Mesenchymal stem cell (in vitro differentiated cells and primary cell): ENCODE measurements around the gene ABAT.

Experiments used
- DNase-seq: peaks from one replicate; pipeline ENCODE4 v3.0.0-alpha.2; 2013
- H2AFZ ChIP-seq: one replicate; pipeline ENCODE4 v1.6.1; 2013; ENCODE audit warnings: low read depth, mild to moderate bottlenecking, control low read depth, inconsistent platforms, low read length, moderate library complexity
- H2AK5ac ChIP-seq: 2 replicates; pipeline ENCODE4 v1.6.1; 2013; ENCODE audit warnings: low read length, moderate library complexity, mild to moderate bottlenecking, inconsistent platforms; ENCODE audit not compliant: severe bottlenecking
- H2BK120ac ChIP-seq: one replicate; pipeline ENCODE4 v1.6.1; 2013; ENCODE audit warnings: low read depth, mild to moderate bottlenecking, inconsistent platforms, low read length, moderate library complexity
- H2BK12ac ChIP-seq, 2 experiments: one replicate each; pipeline ENCODE4 v1.6.1; 2013; ENCODE audit warnings: inconsistent platforms in 2 of 2, low read length in 2 of 2, mild to moderate bottlenecking in 2 of 2, moderate library complexity in 2 of 2, control low read depth in 1 of 2
- H2BK15ac ChIP-seq: one replicate; pipeline ENCODE4 v1.6.1; 2013; ENCODE audit warnings: mild to moderate bottlenecking, low read depth, inconsistent platforms; ENCODE audit not compliant: poor library complexity, severe bottlenecking
- H2BK5ac ChIP-seq: 2 replicates; pipeline ENCODE4 v1.6.1; 2013; ENCODE audit warnings: low read depth, mild to moderate bottlenecking, low read length, control low read depth, inconsistent platforms; ENCODE audit not compliant: poor library complexity, severe bottlenecking
- H3K14ac ChIP-seq, 2 experiments: one replicate each; pipeline ENCODE4 v1.6.1; 2013; ENCODE audit warnings: inconsistent platforms in 2 of 2, low read length in 2 of 2, control low read depth in 1 of 2, mild to moderate bottlenecking in 1 of 2, moderate library complexity in 1 of 2
- H3K18ac ChIP-seq, 2 experiments: one replicate each; pipeline ENCODE4 v1.6.1; 2013; ENCODE audit warnings: inconsistent platforms in 2 of 2, low read length in 2 of 2, control low read depth in 1 of 2, low read depth in 1 of 2, mild to moderate bottlenecking in 1 of 2
- H3K23ac ChIP-seq, 2 experiments: one replicate each; pipeline ENCODE4 v1.6.1; 2013; ENCODE audit warnings: inconsistent platforms in 2 of 2, low read length in 2 of 2, mild to moderate bottlenecking in 2 of 2, moderate library complexity in 2 of 2, control low read depth in 1 of 2
- H3K27ac ChIP-seq: 2 replicates; pipeline ENCODE4 v1.5.1; 2013; ENCODE audit warnings: mild to moderate bottlenecking, moderate library complexity, low read length, control low read depth, inconsistent platforms; ENCODE audit not compliant: poor library complexity, severe bottlenecking
- H3K27me3 ChIP-seq, 2 experiments: 2 replicates each; pipeline versions ENCODE4 v1.6.1 to v1.7.0; 2013; ENCODE audit warnings: low read length in 2 of 2, mild to moderate bottlenecking in 2 of 2, moderate library complexity in 2 of 2, control low read depth in 1 of 2, inconsistent platforms in 1 of 2; ENCODE audit not compliant: control insufficient read depth in 1 of 2, insufficient read depth in 1 of 2
- H3K36me3 ChIP-seq, 2 experiments: 2 replicates each; pipeline versions ENCODE4 v1.6.1 to v1.7.0; 2013; ENCODE audit warnings: low read length in 2 of 2, control low read depth in 1 of 2, inconsistent platforms in 1 of 2, low read depth in 1 of 2, mild to moderate bottlenecking in 1 of 2; ENCODE audit not compliant: insufficient read depth in 2 of 2, control insufficient read depth in 1 of 2
- H3K4ac ChIP-seq, 2 experiments: one replicate each; pipeline ENCODE4 v1.6.1; 2013; ENCODE audit warnings: inconsistent platforms in 2 of 2, low read length in 2 of 2, mild to moderate bottlenecking in 2 of 2, moderate library complexity in 2 of 2, control low read depth in 1 of 2, low read depth in 1 of 2
- H3K4me1 ChIP-seq: 2 replicates; pipeline ENCODE4 v1.6.1; 2013; ENCODE audit warnings: low read depth, low read length, control low read depth; ENCODE audit not compliant: control insufficient read depth, insufficient read depth
- H3K4me2 ChIP-seq: 2 replicates; pipeline ENCODE4 v1.6.1; 2013; ENCODE audit warnings: low read length, mild to moderate bottlenecking, inconsistent platforms; ENCODE audit not compliant: poor library complexity, severe bottlenecking
- H3K4me3 ChIP-seq, 2 experiments: 2 replicates each; pipeline versions ENCODE4 v1.5.1 to v1.7.0; 2013; ENCODE audit warnings: low read length in 2 of 2, mild to moderate bottlenecking in 2 of 2, control low read depth in 1 of 2, low read depth in 1 of 2; ENCODE audit not compliant: insufficient read depth in 1 of 2
- H3K79me1 ChIP-seq: replicated peaks from 2 replicates; pipeline ENCODE4 v1.6.1; 2013; ENCODE audit warnings: mild to moderate bottlenecking, control low read depth, low read length, inconsistent platforms; ENCODE audit not compliant: poor library complexity, severe bottlenecking
- H3K9ac ChIP-seq: 2 replicates; pipeline ENCODE4 v1.7.0; 2013; ENCODE audit warnings: mild to moderate bottlenecking, low read length, moderate library complexity
- H3K9me3 ChIP-seq: 2 replicates; pipeline ENCODE4 v1.7.0; 2013; ENCODE audit warnings: mild to moderate bottlenecking, low read length; ENCODE audit not compliant: control insufficient read depth
- H4K8ac ChIP-seq: one replicate; pipeline ENCODE4 v1.6.1; 2013; ENCODE audit warnings: inconsistent platforms, mild to moderate bottlenecking, low read length, moderate library complexity
- H4K91ac ChIP-seq: one replicate; pipeline ENCODE4 v1.6.1; 2013; ENCODE audit warnings: mild to moderate bottlenecking, low read length, inconsistent platforms
- WGBS: methylation state at CpG from one replicate; pipeline ENCODE4 v1.1.7; 2013; ENCODE audit warnings: mixed read lengths; 5-methylcytosine and 5-hydroxymethylcytosine counted together

Gene ABAT

GRCh38 chr16:8712589-8713361 lies 38.4 kb downstream of the ABAT start:
- Histone ChIP-seq H2BK12ac (no peak overlapping the region), H2BK15ac (no peak overlapping the region), H4K8ac (no peak overlapping the region), H3K4ac (no peak overlapping the region), H3K4me1 (no peaks in the 10 kb centered on the region), H3K27me3 (peaks cover 3 to 17% of the 10 kb centered on the region in 2 experiments), H3K9ac (no peak overlapping the region), H3K36me3 (no peaks in the 10 kb centered on the region), H3K4me3 (no peak overlapping the region), H3K18ac (no peak overlapping the region), H2AFZ (no peak overlapping the region), H3K9me3 (peaks cover 5% of the 10 kb centered on the region), H3K23ac (no peak overlapping the region), H3K27ac (no peak overlapping the region), H2AK5ac (no peak overlapping the region), H2BK120ac (no peak overlapping the region), H4K91ac (no peak overlapping the region), H3K79me1 (no peaks in the 10 kb centered on the region), H3K14ac (no peak overlapping the region), H2BK5ac (no peak overlapping the region), H3K4me2 (no peak overlapping the region)
- 21% methylated on average over 27 of the region's 27 CpGs for WGBS
- no peak for DNase-seq

GRCh38 chr16:8713635-8714172 lies 39.3 kb downstream of the ABAT start:
- no peaks in the 10 kb centered on the region for H3K36me3 ChIP-seq
- H2BK12ac ChIP-seq, result no peak overlapping the region
- H3K79me1 ChIP-seq, result no peaks in the 10 kb centered on the region
- DNase-seq, result no peak
- H3K27ac ChIP-seq, result no peak overlapping the region
- H2AK5ac ChIP-seq, result no peak overlapping the region
- no peak overlapping the region for H3K14ac ChIP-seq
- H3K18ac ChIP-seq, result no peak overlapping the region
- no peak overlapping the region for H2AFZ ChIP-seq
- WGBS, result 73% methylated on average over 10 of the region's 10 CpGs
- H3K4me3 ChIP-seq, result no peak overlapping the region
- no peaks in the 10 kb centered on the region for H3K4me1 ChIP-seq
- no peak overlapping the region for H2BK5ac ChIP-seq
- no peak overlapping the region for H3K23ac ChIP-seq
- H4K8ac ChIP-seq, result no peak overlapping the region
- H2BK120ac ChIP-seq, result no peak overlapping the region
- H3K9me3 ChIP-seq, result peaks cover 6% of the 10 kb centered on the region
- H3K9ac ChIP-seq, result no peak overlapping the region
- H3K27me3 ChIP-seq, result peaks cover 3 to 17% of the 10 kb centered on the region in 2 experiments
- no peak overlapping the region for H3K4me2 ChIP-seq
- no peak overlapping the region for H4K91ac ChIP-seq
- H2BK15ac ChIP-seq, result no peak overlapping the region
- no peak overlapping the region for H3K4ac ChIP-seq

- Histone ChIP-seq H2AFZ (no peak overlapping the region), H3K4me1 (no peaks in the 10 kb centered on the region), H3K27ac (no peak overlapping the region), H3K14ac (no peak overlapping the region), H3K9ac (no peak overlapping the region), H2AK5ac (no peak overlapping the region), H4K8ac (no peak overlapping the region), H3K4me2 (no peak overlapping the region), H2BK12ac (no peak overlapping the region), H2BK15ac (no peak overlapping the region), H3K23ac (no peak overlapping the region), H3K4ac (no peak overlapping the region), H4K91ac (no peak overlapping the region), H3K18ac (no peak overlapping the region), H3K9me3 (peaks cover 6% of the 10 kb centered on the region), H3K4me3 (no peak overlapping the region), H2BK120ac (no peak overlapping the region), H3K79me1 (no peaks in the 10 kb centered on the region), H3K36me3 (no peaks in the 10 kb centered on the region), H2BK5ac (no peak overlapping the region), H3K27me3 (peaks cover 3 to 18% of the 10 kb centered on the region in 2 experiments)
- DNase-seq, result no peak
- 76% methylated on average over 7 of the region's 7 CpGs for WGBS
Measured at GRCh38 chr16:8714174-8714573, 39.8 kb downstream of the ABAT start.

GRCh38 chr16:8714807-8715206 lies 40.4 kb downstream of the ABAT start:
- H2AFZ ChIP-seq, result no peak overlapping the region
- H3K4me1 ChIP-seq, result no peaks in the 10 kb centered on the region
- H3K27ac ChIP-seq, result no peak overlapping the region
- no peak overlapping the region for H4K8ac ChIP-seq
- no peak overlapping the region for H4K91ac ChIP-seq
- no peak overlapping the region for H2BK12ac ChIP-seq
- no peak overlapping the region for H2AK5ac ChIP-seq
- no peak overlapping the region for H3K4me2 ChIP-seq
- no peak overlapping the region for H3K18ac ChIP-seq
- H3K4ac ChIP-seq, result no peak overlapping the region
- no peak overlapping the region for H3K4me3 ChIP-seq
- H2BK15ac ChIP-seq, result no peak overlapping the region
- H3K9ac ChIP-seq, result no peak overlapping the region
- 84% methylated on average over 14 of the region's 14 CpGs for WGBS
- no peak overlapping the region for H2BK120ac ChIP-seq
- no peak for DNase-seq
- H3K36me3 ChIP-seq, result no peaks in the 10 kb centered on the region
- H3K79me1 ChIP-seq, result no peaks in the 10 kb centered on the region
- H2BK5ac ChIP-seq, result no peak overlapping the region
- H3K9me3 ChIP-seq, result peaks cover 6% of the 10 kb centered on the region
- no peak overlapping the region for H3K23ac ChIP-seq
- peaks cover 3 to 23% of the 10 kb centered on the region in 2 experiments for H3K27me3 ChIP-seq
- no peak overlapping the region for H3K14ac ChIP-seq
